Renal cortex interstitium (tissue), 11 donors: Measurements from ENCODE around the gene G6PC3. TPM values are rescaled to one million over a fixed set of nuclear protein-coding genes. Genes with fewer than 3 reads are reported as not detected.

Experiments
- DNase-seq, 11 donors: peaks; one replicate each; pipeline ENCODE4 v3.0.0-alpha.2; 2013; ENCODE audit warnings: low read depth in 9 of 11, low spot score in 4 of 11; ENCODE audit errors: extremely low read depth in 1 of 11
- polyA plus RNA-seq, 3 donors: library from polyadenylated mRNA; unstranded; fragments of 120-200 nt; gene quantifications; one replicate each; pipeline ENCODE4 v1.2.1, GENCODE V29; 2013; ENCODE audit not compliant: insufficient read length in 3 of 3

The G6PC3 gene
- polyA plus RNA-seq, 3 donors: 73.8 to 90.2 (median 84.7) TPM

GRCh38 chr17:44076716-44077594 lies 6.4 kb downstream of the G6PC3 start:
- no peak for DNase-seq

DNA sequence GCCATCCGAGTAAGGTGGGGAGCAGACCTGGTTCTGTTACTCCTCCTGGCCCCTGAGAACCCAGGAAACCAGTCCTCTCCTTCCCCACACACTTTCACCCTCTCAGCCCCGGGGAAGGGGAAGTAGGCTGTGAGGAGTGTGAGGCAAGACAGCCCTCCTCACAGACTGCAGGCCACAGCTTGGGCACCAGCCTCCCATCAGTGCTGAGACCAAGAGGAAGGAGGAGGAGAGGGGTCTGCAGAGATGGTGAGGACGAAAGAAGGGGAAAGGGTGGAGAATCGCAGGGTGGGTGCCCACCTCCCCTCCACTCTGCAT lies 7.0 kb downstream of the G6PC3 start:
- no peak for DNase-seq

- no peak for DNase-seq
Observed at GRCh38 chr17:44078412-44078811, 7.9 kb downstream of the G6PC3 start.

DNA sequence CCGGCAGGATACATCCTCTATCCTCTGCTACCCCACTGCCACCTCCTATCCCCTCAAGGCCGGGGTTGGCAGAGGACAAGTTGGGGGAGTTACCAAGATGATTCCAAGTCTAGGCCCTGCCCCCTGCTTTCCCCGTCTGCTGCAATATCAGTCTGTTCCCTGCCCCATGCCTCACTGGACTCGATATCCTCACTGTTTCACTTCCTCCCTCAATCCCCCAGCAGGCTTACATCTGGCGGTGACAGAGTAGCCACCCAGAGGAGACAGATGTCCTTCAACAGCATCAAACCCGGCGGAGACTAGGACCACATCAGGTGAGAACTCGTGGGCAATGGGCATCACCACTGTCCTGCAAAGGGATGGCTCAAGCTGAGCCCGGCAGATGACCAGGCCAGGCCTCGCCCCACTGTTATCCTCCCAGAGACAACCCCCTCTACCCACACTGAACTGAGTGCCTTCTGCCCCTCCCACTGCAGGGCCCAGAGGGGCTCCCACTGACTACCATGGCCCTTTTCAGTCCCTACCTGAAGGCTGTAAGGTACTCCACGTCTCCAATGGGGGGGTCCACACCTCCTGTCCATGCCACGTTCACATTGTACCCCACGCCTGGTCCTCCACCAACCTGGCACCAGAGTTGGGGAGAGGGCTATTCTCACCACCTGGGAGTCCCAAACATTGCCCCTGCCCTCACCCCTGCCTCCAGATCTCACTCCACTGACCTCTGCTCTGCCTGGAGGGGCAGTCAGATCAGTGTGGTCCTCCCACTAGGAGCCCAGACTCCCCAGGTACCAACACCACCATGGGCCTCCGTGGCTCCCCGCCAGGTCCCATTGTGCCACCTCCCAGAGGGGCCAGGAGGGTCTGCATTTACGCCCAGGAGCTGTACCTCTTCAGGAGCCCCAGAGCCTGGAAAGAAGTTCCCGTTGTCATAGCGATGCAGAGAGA lies 9.6 kb downstream of the G6PC3 start:
- no peak for DNase-seq

DNA sequence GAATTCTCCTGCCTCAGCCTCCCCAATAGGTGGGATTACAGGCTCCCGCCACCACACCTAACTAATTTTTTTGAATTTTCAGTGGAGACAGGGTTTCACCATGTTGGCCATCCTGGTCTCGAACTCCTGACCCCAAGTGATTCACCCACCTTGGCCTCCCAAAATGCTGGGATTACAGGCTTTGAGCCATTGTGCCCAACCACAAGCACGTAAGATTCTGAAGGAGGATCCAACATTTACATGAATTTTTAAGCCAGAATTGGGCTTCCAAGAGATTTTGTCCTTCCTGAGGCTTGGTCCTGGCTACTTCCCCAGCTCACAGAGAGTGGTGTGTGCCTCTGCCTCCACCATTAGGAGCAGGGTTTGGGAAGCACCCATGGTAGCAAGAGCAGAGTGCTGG lies 11.1 kb downstream of the G6PC3 start:
- no peak for DNase-seq

DNA sequence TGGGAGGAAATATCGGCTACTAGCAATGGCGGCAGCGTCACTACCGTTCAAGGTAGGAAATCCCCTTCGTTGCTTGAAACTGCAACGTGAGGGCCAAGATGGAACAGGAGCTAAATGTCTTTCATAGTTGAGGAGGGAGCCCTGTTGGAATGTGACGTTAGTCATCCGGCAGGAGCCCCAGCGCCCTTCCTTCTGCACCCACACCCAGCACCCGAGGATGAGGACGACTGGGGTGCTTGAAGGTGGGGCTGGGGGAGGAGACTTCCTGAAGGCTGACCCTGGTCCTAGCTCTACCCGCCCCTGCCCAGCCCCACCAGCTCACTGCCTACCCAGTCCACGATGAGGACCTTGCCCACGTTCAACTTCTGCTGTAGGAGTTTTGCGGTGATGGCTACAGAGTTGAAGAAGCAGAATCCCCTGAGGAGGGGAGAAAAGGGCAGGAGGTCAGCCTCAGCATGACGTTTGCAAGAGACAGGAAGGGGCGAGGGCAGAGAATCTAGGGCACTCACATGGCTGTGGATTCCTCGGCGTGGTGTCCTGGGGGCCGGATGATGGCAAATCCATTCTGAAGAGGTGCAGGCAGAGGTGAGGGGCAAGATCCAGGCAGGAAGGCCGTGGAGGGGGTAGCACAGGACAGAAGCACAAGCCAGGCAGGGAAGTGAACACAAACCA lies 11.9 kb downstream of the G6PC3 start:
- DNase-seq: no peak

DNA sequence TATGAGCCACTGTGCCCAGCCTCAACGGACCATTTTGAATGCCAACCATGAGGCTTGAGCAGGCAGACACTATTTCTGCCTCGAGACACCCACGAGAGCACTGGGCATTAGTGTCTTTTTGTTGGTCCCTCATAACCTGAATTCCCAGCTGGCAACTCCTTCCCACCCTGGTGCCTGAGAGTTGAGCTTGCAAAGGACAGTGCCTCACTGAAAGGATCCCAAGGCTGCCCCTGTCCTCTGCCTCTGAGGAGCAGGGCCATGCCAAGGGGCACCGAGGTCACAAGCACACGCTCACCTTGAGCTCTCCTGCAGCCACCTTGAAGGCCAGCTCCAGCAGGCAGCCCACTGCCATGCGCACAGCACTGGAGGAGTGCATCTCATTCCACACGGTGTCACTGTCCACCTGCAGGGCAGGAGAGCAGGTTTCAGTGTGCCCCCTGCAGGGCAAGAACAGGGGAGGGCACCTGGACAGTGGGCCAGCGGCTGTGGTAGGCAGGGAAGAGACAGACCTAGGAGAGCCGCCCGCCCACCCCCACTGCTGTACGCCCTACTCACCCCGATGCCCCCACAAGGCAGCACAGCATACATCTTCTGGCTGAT lies 12.8 kb downstream of the G6PC3 start:
- no peak for DNase-seq

- no peak for DNase-seq
Observed at GRCh38 chr17:44084131-44084538, 13.6 kb downstream of the G6PC3 start.

- DNase-seq: no peak
Observed at GRCh38 chr17:44084921-44085320, 14.4 kb downstream of the G6PC3 start.

GRCh38 chr17:44085908-44086307 lies 15.4 kb downstream of the G6PC3 start:
- no peak for DNase-seq

GRCh38 chr17:44086364-44087311 lies 16.1 kb downstream of the G6PC3 start:
- DNase-seq: no peak

- no peak for DNase-seq
Observed at GRCh38 chr17:44087319-44087718, 16.8 kb downstream of the G6PC3 start.

DNA sequence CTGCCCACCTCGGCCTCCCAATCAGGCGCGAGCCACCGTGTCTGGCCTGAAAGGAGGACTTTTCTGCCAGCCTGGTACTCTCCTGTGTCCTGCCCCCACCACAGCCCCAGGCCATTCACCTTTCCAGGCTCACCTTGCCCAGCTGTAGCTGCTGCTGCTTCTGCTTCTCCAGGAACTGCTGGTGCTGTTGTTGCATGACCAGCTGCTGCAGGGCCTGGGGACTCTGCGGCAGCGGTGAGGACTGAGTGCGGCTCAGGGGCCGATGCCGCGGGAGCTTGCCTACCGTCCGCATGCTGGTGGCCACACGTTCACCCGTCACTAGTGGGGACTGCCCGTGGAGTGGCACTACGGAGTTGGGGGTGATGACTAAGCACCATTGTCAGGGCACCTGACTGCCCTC lies 17.7 kb downstream of the G6PC3 start:
- no peak for DNase-seq

GRCh38 chr17:44091200-44091997 lies 20.9 kb downstream of the G6PC3 start:
- DNase-seq: no peak

DNA sequence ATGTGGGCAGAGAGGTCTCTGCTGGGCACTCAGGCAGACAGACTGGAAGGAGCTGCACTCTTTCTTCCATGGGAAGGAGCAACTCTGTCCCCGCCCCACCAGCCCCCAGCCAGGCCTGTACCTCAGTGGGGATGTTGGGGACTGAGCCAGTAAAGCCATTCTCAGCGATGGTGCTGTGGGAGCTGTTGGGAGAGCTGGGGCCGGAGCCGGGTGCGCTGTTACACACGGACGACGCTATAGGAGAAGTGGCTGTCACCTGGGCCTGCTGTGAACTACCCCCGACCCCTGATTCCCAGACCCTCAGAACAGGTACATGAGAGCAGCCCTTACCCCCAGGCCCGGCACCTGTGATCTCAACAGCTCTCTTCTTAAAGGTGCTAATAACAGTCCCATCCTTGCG lies 21.5 kb downstream of the G6PC3 start:
- no peak for DNase-seq

GRCh38 chr17:44093231-44093900 lies 22.8 kb downstream of the G6PC3 start:
- no peak for DNase-seq
